Measurements from ENCODE around the gene EDAR. TPM values are rescaled to one million over a fixed set of nuclear protein-coding genes. Genes with fewer than 3 reads are reported as not detected.

The EDAR gene
- polyA plus RNA-seq, 3 donors = not detected

- no peak for TF ChIP-seq CTCF (IDR thresholded peaks at IDR 0.05)
- Mint-ChIP-seq H3K36me3 (no peaks in the 10 kb centered on the region), H3K9me3 (peaks cover 0 to 4% (median 0%) of the 10 kb centered on the region in 7 donors), H3K27me3 (ENCODE audit: low read depth in 3 of 3) (peaks cover 2 to 7% (median 4%) of the 10 kb centered on the region in 3 donors), H3K27ac (no peak overlapping the region), H3K4me3 (no peak overlapping the region), H3K4me1 (no peaks in the 10 kb centered on the region)
- H3K79me2 ChIP-seq (ENCODE audit: insufficient read depth, low read length) = no peaks in the 10 kb centered on the region
- H3K9ac ChIP-seq (ENCODE audit: insufficient read depth, low read length, poor library complexity, severe bottlenecking) = no peak overlapping the region
- no peaks in the 10 kb centered on the region for H4K20me1 ChIP-seq (ENCODE audit: insufficient read depth, low read length)
- no peak for DNase-seq
- no peak overlapping the region for H3K27ac ChIP-seq (ENCODE audit: low read depth in 1 of 2, low read length in 2 of 2)
- H3K36me3 ChIP-seq (replicated peaks in 1 of 2; ENCODE audit: control insufficient read depth in 1 of 2, insufficient read depth in 2 of 2, low read length in 2 of 2) = no peaks in the 10 kb centered on the region
- no peaks in the 10 kb centered on the region for H3K27me3 ChIP-seq (ENCODE audit: control insufficient read depth in 2 of 2, insufficient read depth in 2 of 2, low read length in 2 of 2)
- H2AFZ ChIP-seq (ENCODE audit: insufficient read depth, low read depth, low read length, poor library complexity, severe bottlenecking) = no peak overlapping the region
- no peak overlapping the region for H3K4me3 ChIP-seq (replicated peaks in 1 of 3; ENCODE audit: low read depth in 2 of 3, low read length in 3 of 3)
- H3K4me1 ChIP-seq (ENCODE audit: control insufficient read depth in 1 of 2, insufficient read depth in 2 of 2, low read length in 2 of 2) = no peaks in the 10 kb centered on the region
- intact Hi-C loops (cut with micrococcal nuclease) = no loop called here
- no CpG with 5 or more reads among the region's 6 CpGs for WGBS (ENCODE audit: insufficient coverage)
- H3K4me2 ChIP-seq (replicated peaks; ENCODE audit: extremely low read depth, low read length, poor library complexity, severe bottlenecking) = no peak overlapping the region
- H3K9me3 ChIP-seq (replicated peaks in 1 of 2; ENCODE audit: control insufficient read depth in 1 of 2, insufficient read depth in 1 of 2, low read length in 2 of 2) = no peaks in the 10 kb centered on the region
These were observed 5.2 kb upstream of the EDAR start for GRCh38 chr2:108994178-108994577.

- Mint-ChIP-seq H3K4me3 (no peak overlapping the region), H3K4me1 (no peaks in the 10 kb centered on the region), H3K27me3 (ENCODE audit: low read depth in 3 of 3) (peaks cover 3 to 10% (median 4%) of the 10 kb centered on the region in 3 donors), H3K36me3 (no peaks in the 10 kb centered on the region), H3K9me3 (peaks cover 0 to 4% (median 0%) of the 10 kb centered on the region in 7 donors), H3K27ac (no peak overlapping the region)
- Histone ChIP-seq H2AFZ (ENCODE audit: insufficient read depth, low read depth, low read length, poor library complexity, severe bottlenecking) (no peak overlapping the region), H3K27ac (ENCODE audit: low read depth in 1 of 2, low read length in 2 of 2) (no peak overlapping the region), H3K79me2 (ENCODE audit: insufficient read depth, low read length) (no peaks in the 10 kb centered on the region), H3K4me1 (ENCODE audit: control insufficient read depth in 1 of 2, insufficient read depth in 2 of 2, low read length in 2 of 2) (no peaks in the 10 kb centered on the region), H3K9ac (ENCODE audit: insufficient read depth, low read length, poor library complexity, severe bottlenecking) (no peak overlapping the region), H3K36me3 (replicated peaks in 1 of 2; ENCODE audit: control insufficient read depth in 1 of 2, insufficient read depth in 2 of 2, low read length in 2 of 2) (no peaks in the 10 kb centered on the region), H3K9me3 (replicated peaks in 1 of 2; ENCODE audit: control insufficient read depth in 1 of 2, insufficient read depth in 1 of 2, low read length in 2 of 2) (no peaks in the 10 kb centered on the region), H4K20me1 (ENCODE audit: insufficient read depth, low read length) (no peaks in the 10 kb centered on the region), H3K4me2 (replicated peaks; ENCODE audit: extremely low read depth, low read length, poor library complexity, severe bottlenecking) (no peak overlapping the region), H3K27me3 (ENCODE audit: control insufficient read depth in 2 of 2, insufficient read depth in 2 of 2, low read length in 2 of 2) (no peaks in the 10 kb centered on the region), H3K4me3 (replicated peaks in 1 of 3; ENCODE audit: low read depth in 2 of 3, low read length in 3 of 3) (no peak overlapping the region)
- WGBS (ENCODE audit: insufficient coverage) = 96% methylated on average over 6 of the region's 8 CpGs
- TF ChIP-seq CTCF (IDR thresholded peaks at IDR 0.05) = no peak
- DNase-seq = no peak
- intact Hi-C loops (cut with micrococcal nuclease) = no loop called here
These were observed 4.3 kb upstream of the EDAR start for GRCh38 chr2:108993095-108993937.
